ENCODE results near the gene PSAP.

Gene PSAP

GRCh38 chr10:71827852-71828251, 23.2 kb downstream of the PSAP start:
- 93 to 95% methylated on average over 5 to 6 of the region's 6 CpGs for WGBS, 2 experiments
- Histone ChIP-seq H3K4me1 (ENCODE audit: control insufficient read depth, insufficient read depth, low read length) (no peaks in the 10 kb centered on the region), H3K9me3 (ENCODE audit: control insufficient read depth, low read length) (no peaks in the 10 kb centered on the region), H3K4me3 (ENCODE audit: insufficient read depth, low read depth, low read length) (no peak overlapping the region), H3K36me3 (ENCODE audit: control insufficient read depth, insufficient read depth, low read length) (peaks cover 80% of the 10 kb centered on the region), H3K27me3 (ENCODE audit: control insufficient read depth, insufficient read depth, low read length, poor library complexity, severe bottlenecking) (no peaks in the 10 kb centered on the region), H3K27ac (ENCODE audit: insufficient read depth, low read depth, low read length, poor library complexity, severe bottlenecking) (no peak overlapping the region)

GRCh38 chr10:71825217-71825616, 25.8 kb downstream of the PSAP start:
- Histone ChIP-seq H3K27ac (ENCODE audit: insufficient read depth, low read depth, low read length, poor library complexity, severe bottlenecking) (no peak overlapping the region), H3K27me3 (ENCODE audit: control insufficient read depth, insufficient read depth, low read length, poor library complexity, severe bottlenecking) (no peaks in the 10 kb centered on the region), H3K9me3 (ENCODE audit: control insufficient read depth, low read length) (no peaks in the 10 kb centered on the region), H3K4me1 (ENCODE audit: control insufficient read depth, insufficient read depth, low read length) (no peaks in the 10 kb centered on the region), H3K4me3 (ENCODE audit: insufficient read depth, low read depth, low read length) (no peak overlapping the region), H3K36me3 (ENCODE audit: control insufficient read depth, insufficient read depth, low read length) (peaks cover 80% of the 10 kb centered on the region)
- WGBS, 2 experiments = 89 to 91% methylated on average over 11 of the region's 11 CpGs

- 100% methylated on average over 2 of the region's 3 CpGs; no CpG with 5 or more reads in 1 of the 2 experiments for WGBS, 2 experiments
- no peaks in the 10 kb centered on the region for H3K27me3 ChIP-seq (ENCODE audit: control insufficient read depth, insufficient read depth, low read length, poor library complexity, severe bottlenecking)
- no peaks in the 10 kb centered on the region for H3K9me3 ChIP-seq (ENCODE audit: control insufficient read depth, low read length)
- no peak overlapping the region for H3K27ac ChIP-seq (ENCODE audit: insufficient read depth, low read depth, low read length, poor library complexity, severe bottlenecking)
- H3K36me3 ChIP-seq (ENCODE audit: control insufficient read depth, insufficient read depth, low read length) = peaks cover 80% of the 10 kb centered on the region
- H3K4me3 ChIP-seq (ENCODE audit: insufficient read depth, low read depth, low read length) = no peak overlapping the region
- H3K4me1 ChIP-seq (ENCODE audit: control insufficient read depth, insufficient read depth, low read length) = no peaks in the 10 kb centered on the region
These were observed 26.7 kb downstream of the PSAP start for GRCh38 chr10:71824333-71824732.

GRCh38 chr10:71823356-71823755, 27.7 kb downstream of the PSAP start:
- WGBS, 2 experiments = 93 to 94% methylated on average over 4 of the region's 4 CpGs
- no peaks in the 10 kb centered on the region for H3K9me3 ChIP-seq (ENCODE audit: control insufficient read depth, low read length)
- no peaks in the 10 kb centered on the region for H3K4me1 ChIP-seq (ENCODE audit: control insufficient read depth, insufficient read depth, low read length)
- no peaks in the 10 kb centered on the region for H3K27me3 ChIP-seq (ENCODE audit: control insufficient read depth, insufficient read depth, low read length, poor library complexity, severe bottlenecking)
- peaks cover 74% of the 10 kb centered on the region for H3K36me3 ChIP-seq (ENCODE audit: control insufficient read depth, insufficient read depth, low read length)
- no peak overlapping the region for H3K27ac ChIP-seq (ENCODE audit: insufficient read depth, low read depth, low read length, poor library complexity, severe bottlenecking)
- no peak overlapping the region for H3K4me3 ChIP-seq (ENCODE audit: insufficient read depth, low read depth, low read length)

- Histone ChIP-seq H3K27ac (ENCODE audit: insufficient read depth, low read depth, low read length, poor library complexity, severe bottlenecking) (no peak overlapping the region), H3K9me3 (ENCODE audit: control insufficient read depth, low read length) (no peaks in the 10 kb centered on the region), H3K4me1 (ENCODE audit: control insufficient read depth, insufficient read depth, low read length) (no peaks in the 10 kb centered on the region), H3K36me3 (ENCODE audit: control insufficient read depth, insufficient read depth, low read length) (peaks cover 72% of the 10 kb centered on the region), H3K27me3 (ENCODE audit: control insufficient read depth, insufficient read depth, low read length, poor library complexity, severe bottlenecking) (no peaks in the 10 kb centered on the region), H3K4me3 (ENCODE audit: insufficient read depth, low read depth, low read length) (no peak overlapping the region)
- 96% methylated on average over 9 of the region's 9 CpGs for WGBS, 2 experiments
These were observed 28.9 kb downstream of the PSAP start for GRCh38 chr10:71821909-71822763.

GRCh38 chr10:71820966-71821365, 30.1 kb downstream of the PSAP start:
- 95 to 98% methylated on average over 8 of the region's 8 CpGs for WGBS, 2 experiments

GRCh38 chr10:71819985-71820384, 31.1 kb downstream of the PSAP start:
- H3K27me3 ChIP-seq (ENCODE audit: control insufficient read depth, insufficient read depth, low read length, poor library complexity, severe bottlenecking) = no peaks in the 10 kb centered on the region
- no peaks in the 10 kb centered on the region for H3K4me1 ChIP-seq (ENCODE audit: control insufficient read depth, insufficient read depth, low read length)
- WGBS, 2 experiments = 96% methylated on average over 6 of the region's 6 CpGs
- peaks cover 65% of the 10 kb centered on the region for H3K36me3 ChIP-seq (ENCODE audit: control insufficient read depth, insufficient read depth, low read length)
- H3K4me3 ChIP-seq (ENCODE audit: insufficient read depth, low read depth, low read length) = no peak overlapping the region
- H3K9me3 ChIP-seq (ENCODE audit: control insufficient read depth, low read length) = no peaks in the 10 kb centered on the region
- H3K27ac ChIP-seq (ENCODE audit: insufficient read depth, low read depth, low read length, poor library complexity, severe bottlenecking) = no peak overlapping the region

More at GRCh38 chr10:71820966-71821365, 30.1 kb downstream of the PSAP start:
- H3K36me3 ChIP-seq (ENCODE audit: control insufficient read depth, insufficient read depth, low read length) = peaks cover 74% of the 10 kb centered on the region
- H3K27me3 ChIP-seq (ENCODE audit: control insufficient read depth, insufficient read depth, low read length, poor library complexity, severe bottlenecking) = no peaks in the 10 kb centered on the region
- H3K4me1 ChIP-seq (ENCODE audit: control insufficient read depth, insufficient read depth, low read length) = no peaks in the 10 kb centered on the region
- H3K27ac ChIP-seq (ENCODE audit: insufficient read depth, low read depth, low read length, poor library complexity, severe bottlenecking) = no peak overlapping the region
- H3K9me3 ChIP-seq (ENCODE audit: control insufficient read depth, low read length) = no peaks in the 10 kb centered on the region
- no peak overlapping the region for H3K4me3 ChIP-seq (ENCODE audit: insufficient read depth, low read depth, low read length)

GRCh38 chr10:71819441-71819861, 31.6 kb downstream of the PSAP start:
- H3K4me3 ChIP-seq (ENCODE audit: insufficient read depth, low read depth, low read length) = no peak overlapping the region
- 90 to 91% methylated on average over 18 of the region's 18 CpGs for WGBS, 2 experiments
- no peak overlapping the region for H3K27ac ChIP-seq (ENCODE audit: insufficient read depth, low read depth, low read length, poor library complexity, severe bottlenecking)
- H3K27me3 ChIP-seq (ENCODE audit: control insufficient read depth, insufficient read depth, low read length, poor library complexity, severe bottlenecking) = no peaks in the 10 kb centered on the region
- no peaks in the 10 kb centered on the region for H3K4me1 ChIP-seq (ENCODE audit: control insufficient read depth, insufficient read depth, low read length)
- no peaks in the 10 kb centered on the region for H3K9me3 ChIP-seq (ENCODE audit: control insufficient read depth, low read length)
- peaks cover 60% of the 10 kb centered on the region for H3K36me3 ChIP-seq (ENCODE audit: control insufficient read depth, insufficient read depth, low read length)

- Histone ChIP-seq H3K4me3 (ENCODE audit: insufficient read depth, low read depth, low read length) (no peak overlapping the region), H3K27ac (ENCODE audit: insufficient read depth, low read depth, low read length, poor library complexity, severe bottlenecking) (no peak overlapping the region), H3K36me3 (ENCODE audit: control insufficient read depth, insufficient read depth, low read length) (peaks cover 57% of the 10 kb centered on the region), H3K27me3 (ENCODE audit: control insufficient read depth, insufficient read depth, low read length, poor library complexity, severe bottlenecking) (no peaks in the 10 kb centered on the region), H3K9me3 (ENCODE audit: control insufficient read depth, low read length) (no peaks in the 10 kb centered on the region), H3K4me1 (ENCODE audit: control insufficient read depth, insufficient read depth, low read length) (no peaks in the 10 kb centered on the region)
- 92 to 93% methylated on average over 14 of the region's 14 CpGs for WGBS, 2 experiments
These were observed 32.3 kb downstream of the PSAP start for GRCh38 chr10:71818674-71819260.

- Histone ChIP-seq H3K4me3 (ENCODE audit: insufficient read depth, low read depth, low read length) (no peak overlapping the region), H3K27me3 (ENCODE audit: control insufficient read depth, insufficient read depth, low read length, poor library complexity, severe bottlenecking) (no peaks in the 10 kb centered on the region), H3K4me1 (ENCODE audit: control insufficient read depth, insufficient read depth, low read length) (peaks cover 3% of the 10 kb centered on the region), H3K27ac (ENCODE audit: insufficient read depth, low read depth, low read length, poor library complexity, severe bottlenecking) (no peak overlapping the region), H3K9me3 (ENCODE audit: control insufficient read depth, low read length) (no peaks in the 10 kb centered on the region), H3K36me3 (ENCODE audit: control insufficient read depth, insufficient read depth, low read length) (peaks cover 50% of the 10 kb centered on the region)
- WGBS, 2 experiments = 94 to 96% methylated on average over 9 of the region's 9 CpGs
These were observed 33.0 kb downstream of the PSAP start for GRCh38 chr10:71817831-71818655.

Measured in ectodermal cell (in vitro differentiated cells).